MM.1S (cell line): ENCODE data around the gene GRPEL2.

Source experiments
- DNase-seq: peaks from one replicate; pipeline ENCODE4 v3.0.0-alpha.2; 2015
- H2AFZ ChIP-seq: fragments of 300-600 bp; sonication (generic); 2 replicates; pipeline ENCODE4 v1.6.0; 2016; ENCODE audit warnings: antibody characterized with exemption, low read length
- H3F3A ChIP-seq: fragments of 300-600 bp; sonication (generic); 2 replicates; pipeline ENCODE4 v1.6.1; 2016; ENCODE audit warnings: mild to moderate bottlenecking, antibody characterized with exemption, low read length, moderate library complexity, mixed read lengths; ENCODE audit not compliant: insufficient read depth
- H3K27ac ChIP-seq: fragments of 300-600 bp; sonication (generic); 2 replicates; pipeline ENCODE4 v1.5.1; 2016; ENCODE audit warnings: mild to moderate bottlenecking, low read length
- H3K27me3 ChIP-seq: fragments of 300-600 bp; sonication (generic); replicated peaks from 2 replicates; pipeline ENCODE4 v1.6.0; 2016; ENCODE audit warnings: low read length; ENCODE audit not compliant: insufficient read depth
- H3K36me3 ChIP-seq: fragments of 300-600 bp; sonication (generic); replicated peaks from 2 replicates; pipeline ENCODE4 v1.6.1; 2016; ENCODE audit warnings: mild to moderate bottlenecking, low read length, mixed read lengths; ENCODE audit not compliant: insufficient read depth
- H3K4me1 ChIP-seq: fragments of 300-600 bp; sonication (generic); 2 replicates; pipeline ENCODE4 v1.6.1; 2016; ENCODE audit warnings: low read length, mixed read lengths
- H3K4me2 ChIP-seq: fragments of 300-600 bp; sonication (generic); 2 replicates; pipeline ENCODE4 v1.6.0; 2016; ENCODE audit warnings: low read depth, low read length
- H3K4me3 ChIP-seq: fragments of 300-600 bp; sonication (generic); 2 replicates; pipeline ENCODE4 v1.5.1; 2016; ENCODE audit warnings: low read length, mixed read lengths
- H3K79me2 ChIP-seq: fragments of 300-600 bp; sonication (generic); 2 replicates; pipeline ENCODE4 v1.6.1; 2016; ENCODE audit warnings: mixed run types, low read length, mixed read lengths
- H3K9ac ChIP-seq: fragments of 300-600 bp; sonication (generic); 2 replicates; pipeline ENCODE4 v1.6.1; 2016; ENCODE audit warnings: low read length, mixed read lengths
- H3K9me2 ChIP-seq: fragments of 300-600 bp; sonication (generic); replicated peaks from 2 replicates; pipeline ENCODE4 v1.6.1; 2016; ENCODE audit warnings: mild to moderate bottlenecking, low read length, mixed read lengths; ENCODE audit not compliant: insufficient read depth
- H3K9me3 ChIP-seq: fragments of 300-600 bp; sonication (generic); replicated peaks from 2 replicates; pipeline ENCODE4 v1.6.1; 2016; ENCODE audit warnings: mild to moderate bottlenecking, low read length, mixed read lengths; ENCODE audit not compliant: insufficient read depth
- H4K20me1 ChIP-seq: fragments of 300-600 bp; sonication (generic); 2 replicates; pipeline ENCODE4 v1.6.1; 2016; ENCODE audit warnings: mild to moderate bottlenecking, low read length, moderate library complexity, mixed read lengths; ENCODE audit not compliant: insufficient read depth
- EZH2 ChIP-seq: fragments of 300-600 bp; sonication (generic); optimal IDR thresholded peaks from 2 replicates; pipeline ENCODE3; 2017; ENCODE audit warnings: low read depth, mild to moderate bottlenecking, antibody characterized with exemption, low read length, mixed read lengths
- EZH2phosphoT487 ChIP-seq: fragments of 300-600 bp; sonication (generic); IDR thresholded peaks from 2 replicates; pipeline ENCODE4 v1.6.1; 2018; ENCODE audit warnings: antibody characterized with exemption, low read length
- TF ChIP-seq, protein P1 (sequence below): fragments of 300-600 bp; sonication (generic); IDR thresholded peaks from 2 replicates; pipeline ENCODE4 v1.5.1; 2016; ENCODE audit warnings: antibody characterized with exemption, low read length, mixed read lengths

GRPEL2 gene

DNA sequence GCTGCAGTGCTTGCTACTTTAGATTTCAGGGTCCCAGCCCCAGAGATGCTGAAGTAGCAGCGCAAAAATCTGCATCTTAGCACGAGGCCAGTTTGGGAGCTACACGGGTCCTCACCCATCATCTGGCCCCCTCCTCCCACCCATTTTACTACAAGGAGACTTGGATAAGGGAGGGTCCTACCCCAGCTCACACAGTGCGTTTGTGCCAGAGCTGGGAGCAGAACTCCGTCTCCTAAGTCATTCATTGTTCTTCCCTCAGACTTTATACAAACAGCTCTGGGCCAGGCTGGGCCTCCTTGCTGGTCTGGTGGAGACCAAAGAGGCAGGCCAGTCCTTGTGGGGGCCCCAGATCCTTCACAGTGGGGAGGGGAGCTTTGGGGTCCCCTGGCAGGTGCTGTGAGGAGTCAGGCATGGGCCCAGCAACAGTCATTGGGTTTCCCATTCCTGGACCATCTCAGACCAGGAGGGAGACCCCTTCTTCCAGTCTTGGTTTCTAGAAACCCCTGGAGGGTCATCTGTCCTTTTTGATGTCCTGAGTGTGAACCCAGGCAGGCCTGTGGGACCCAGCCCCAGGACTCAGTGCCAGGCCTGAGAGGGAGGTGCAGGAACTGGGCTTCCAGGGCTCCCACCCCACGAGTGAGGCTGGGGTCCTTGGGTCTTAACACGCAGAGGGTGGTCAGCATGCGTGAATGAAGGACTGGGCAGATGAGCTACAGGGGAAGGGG, 36.1 kb downstream of the GRPEL2 start:
- H3K9me2 ChIP-seq: no peaks in the 10 kb centered on the region
- no peaks in the 10 kb centered on the region for H4K20me1 ChIP-seq
- H3K4me3 ChIP-seq: no peak overlapping the region
- H3K4me2 ChIP-seq: no peak overlapping the region
- no peak overlapping the region for H3K9ac ChIP-seq
- H3K36me3 ChIP-seq: no peaks in the 10 kb centered on the region
- H2AFZ ChIP-seq: peak overlapping the region; percentile 46
- H3K9me3 ChIP-seq: no peaks in the 10 kb centered on the region
- no peak overlapping the region for H3K27ac ChIP-seq
- TF ChIP-seq EZH2 (no peak), EZH2phosphoT487 (no peak)
- TF ChIP-seq, protein P1, sequence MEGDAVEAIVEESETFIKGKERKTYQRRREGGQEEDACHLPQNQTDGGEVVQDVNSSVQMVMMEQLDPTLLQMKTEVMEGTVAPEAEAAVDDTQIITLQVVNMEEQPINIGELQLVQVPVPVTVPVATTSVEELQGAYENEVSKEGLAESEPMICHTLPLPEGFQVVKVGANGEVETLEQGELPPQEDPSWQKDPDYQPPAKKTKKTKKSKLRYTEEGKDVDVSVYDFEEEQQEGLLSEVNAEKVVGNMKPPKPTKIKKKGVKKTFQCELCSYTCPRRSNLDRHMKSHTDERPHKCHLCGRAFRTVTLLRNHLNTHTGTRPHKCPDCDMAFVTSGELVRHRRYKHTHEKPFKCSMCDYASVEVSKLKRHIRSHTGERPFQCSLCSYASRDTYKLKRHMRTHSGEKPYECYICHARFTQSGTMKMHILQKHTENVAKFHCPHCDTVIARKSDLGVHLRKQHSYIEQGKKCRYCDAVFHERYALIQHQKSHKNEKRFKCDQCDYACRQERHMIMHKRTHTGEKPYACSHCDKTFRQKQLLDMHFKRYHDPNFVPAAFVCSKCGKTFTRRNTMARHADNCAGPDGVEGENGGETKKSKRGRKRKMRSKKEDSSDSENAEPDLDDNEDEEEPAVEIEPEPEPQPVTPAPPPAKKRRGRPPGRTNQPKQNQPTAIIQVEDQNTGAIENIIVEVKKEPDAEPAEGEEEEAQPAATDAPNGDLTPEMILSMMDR: no peak
- H3K27me3 ChIP-seq: no peaks in the 10 kb centered on the region
- no peaks in the 10 kb centered on the region for H3K79me2 ChIP-seq
- no peak for DNase-seq
- no peaks in the 10 kb centered on the region for H3F3A ChIP-seq
- H3K4me1 ChIP-seq: no peaks in the 10 kb centered on the region

DNA sequence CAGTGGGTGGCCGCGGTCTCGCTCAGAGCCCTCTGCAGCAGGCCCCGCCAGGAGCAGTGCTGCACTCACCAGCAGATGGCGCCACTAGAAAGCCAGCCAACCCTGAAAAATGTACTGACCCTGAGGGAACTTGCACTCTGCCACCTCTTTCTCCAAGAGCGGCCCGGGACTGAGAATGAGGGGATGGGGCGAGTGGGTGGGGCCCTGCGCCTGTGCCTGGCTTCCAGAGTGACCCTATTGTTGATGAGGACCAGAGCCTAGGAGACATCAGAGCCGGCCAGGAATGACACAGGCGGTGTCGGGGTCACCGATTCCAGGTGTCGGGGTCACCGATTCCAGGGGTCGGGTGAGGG, 36.7 kb downstream of the GRPEL2 start:
- H2AFZ ChIP-seq: peak overlapping the region; percentile 46
- H3K36me3 ChIP-seq: no peaks in the 10 kb centered on the region
- no peaks in the 10 kb centered on the region for H3K9me3 ChIP-seq
- H3K4me2 ChIP-seq: no peak overlapping the region
- H4K20me1 ChIP-seq: no peaks in the 10 kb centered on the region
- H3K4me3 ChIP-seq: no peak overlapping the region
- H3K27me3 ChIP-seq: no peaks in the 10 kb centered on the region
- H3K27ac ChIP-seq: no peak overlapping the region
- DNase-seq: peak; percentile 56
- no peak overlapping the region for H3K9ac ChIP-seq
- no peak for TF ChIP-seq EZH2
- TF ChIP-seq, protein P1: peak; percentile 91
- no peaks in the 10 kb centered on the region for H3K79me2 ChIP-seq
- no peaks in the 10 kb centered on the region for H3K4me1 ChIP-seq
- H3F3A ChIP-seq: no peaks in the 10 kb centered on the region
- no peaks in the 10 kb centered on the region for H3K9me2 ChIP-seq

DNA sequence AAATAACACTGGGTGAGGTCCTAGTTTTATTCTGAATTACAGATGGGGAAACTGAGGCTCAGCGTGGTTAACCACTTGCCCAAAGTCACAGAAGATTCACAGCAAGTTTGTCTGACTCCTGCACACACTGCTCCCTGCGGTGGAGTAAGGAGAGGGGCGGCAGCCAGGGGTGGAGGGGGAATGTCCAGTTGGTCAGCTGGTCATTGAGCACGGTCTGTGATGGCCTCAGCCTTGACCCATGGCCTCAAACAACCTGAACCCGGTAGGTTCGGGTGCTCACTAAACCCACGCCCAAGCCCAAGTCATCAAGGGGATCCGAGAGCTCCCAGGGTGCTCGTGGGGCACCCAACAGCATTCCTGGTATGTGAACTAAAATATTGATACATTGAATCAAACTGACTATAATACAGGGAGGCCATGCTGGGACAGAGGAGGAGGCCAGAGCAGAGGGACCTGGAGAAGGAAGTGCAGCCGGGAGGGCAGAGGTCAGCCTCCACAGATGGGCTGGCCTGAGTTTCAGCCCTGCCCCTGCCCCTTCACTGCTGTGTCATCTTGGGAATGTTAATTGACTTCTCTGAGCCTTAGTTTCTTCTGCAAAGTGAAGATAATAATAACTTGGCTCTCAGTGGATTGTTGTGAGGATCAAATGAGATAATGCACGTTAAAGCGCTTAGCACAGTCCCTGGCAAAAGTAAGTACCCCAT, 37.4 kb downstream of the GRPEL2 start:
- no peaks in the 10 kb centered on the region for H3K9me2 ChIP-seq
- H3K4me3 ChIP-seq: no peak overlapping the region
- no peak for DNase-seq
- H3K9ac ChIP-seq: no peak overlapping the region
- no peaks in the 10 kb centered on the region for H3K27me3 ChIP-seq
- no peak overlapping the region for H3K4me2 ChIP-seq
- TF ChIP-seq EZH2phosphoT487 (no peak), EZH2 (no peak)
- TF ChIP-seq, protein P1: no peak
- no peaks in the 10 kb centered on the region for H3K4me1 ChIP-seq
- no peaks in the 10 kb centered on the region for H4K20me1 ChIP-seq
- H2AFZ ChIP-seq: no peak overlapping the region
- no peaks in the 10 kb centered on the region for H3F3A ChIP-seq
- H3K9me3 ChIP-seq: no peaks in the 10 kb centered on the region
- no peaks in the 10 kb centered on the region for H3K36me3 ChIP-seq
- H3K79me2 ChIP-seq: no peaks in the 10 kb centered on the region
- H3K27ac ChIP-seq: no peak overlapping the region
